Measurements from ENCODE around the gene CBLN3.

DNA sequence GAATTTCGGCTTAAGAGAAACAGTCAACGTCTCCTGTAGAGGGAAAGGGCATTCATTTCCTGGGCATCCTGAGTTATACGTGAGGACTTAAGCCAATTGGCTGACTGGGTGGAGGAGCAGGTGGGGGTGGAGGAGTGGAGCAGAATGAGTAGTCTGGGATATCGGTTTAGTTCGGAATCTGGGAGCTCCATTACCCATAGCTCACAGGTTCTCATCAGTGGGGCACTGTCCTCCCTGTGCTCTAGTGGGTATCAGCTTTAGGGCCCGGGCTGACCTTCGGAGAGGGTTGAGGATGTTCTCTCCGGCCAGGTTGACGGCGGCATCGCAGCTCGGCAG lies 12.4 kb upstream of the CBLN3 start:
- TF ChIP-seq TAF1 (IDR thresholded peaks at IDR 0.05; ENCODE audit: low read depth) (no peak), CREB1 (IDR thresholded peaks at IDR 0.05; ENCODE audit: low read depth) (no peak)
